Raji (cell line): ENCODE measurements around the gene CELF4.

Experiments
- POLR2A ChIP-seq: IDR thresholded peaks from 2 replicates; pipeline ENCODE4 v1.6.1; 2011; ENCODE audit warnings: low read depth, low read length, control low read depth; ENCODE audit not compliant: insufficient read depth

Gene CELF4

DNA sequence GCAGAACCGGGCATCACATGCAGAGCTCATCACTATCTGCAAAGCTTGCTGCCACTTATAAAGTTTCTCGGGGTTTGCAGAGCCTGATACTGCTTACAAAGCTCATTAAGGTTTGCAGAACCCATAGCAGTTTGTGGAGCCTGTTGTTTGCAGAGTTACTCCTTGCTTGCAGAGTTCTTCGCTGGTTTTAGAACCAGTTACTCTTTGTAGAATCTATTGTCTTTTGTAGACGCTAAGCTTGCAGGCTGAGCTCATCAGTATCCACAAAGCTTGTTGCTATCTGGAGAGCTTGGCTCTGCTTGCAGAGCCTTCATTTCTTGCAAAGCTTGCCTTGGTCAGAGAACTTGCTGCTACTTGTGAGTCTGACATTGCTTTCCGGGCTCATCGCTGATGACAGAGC is 106.9 kb downstream of the CELF4 start:
- TF ChIP-seq POLR2A, result no peak

DNA sequence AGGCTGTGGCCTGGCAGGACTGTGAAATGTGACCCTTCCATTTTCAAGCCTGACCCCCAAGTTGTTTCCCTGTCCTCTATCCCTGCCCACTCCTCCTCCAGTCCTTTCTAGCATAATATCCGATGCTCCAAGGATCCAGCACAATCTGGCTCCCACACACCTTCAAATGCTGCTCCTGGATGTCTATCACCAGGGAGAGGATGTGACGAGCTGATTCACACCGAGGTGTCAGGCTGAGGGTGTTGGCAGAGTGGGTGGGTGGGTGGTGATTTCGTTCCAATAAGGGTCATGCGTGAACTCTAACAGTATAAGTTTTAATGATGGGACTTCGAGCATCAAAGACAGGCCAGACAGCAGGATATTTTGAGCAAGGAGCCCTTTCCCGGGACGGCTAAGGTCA is 107.8 kb downstream of the CELF4 start:
- no peak for TF ChIP-seq POLR2A

DNA sequence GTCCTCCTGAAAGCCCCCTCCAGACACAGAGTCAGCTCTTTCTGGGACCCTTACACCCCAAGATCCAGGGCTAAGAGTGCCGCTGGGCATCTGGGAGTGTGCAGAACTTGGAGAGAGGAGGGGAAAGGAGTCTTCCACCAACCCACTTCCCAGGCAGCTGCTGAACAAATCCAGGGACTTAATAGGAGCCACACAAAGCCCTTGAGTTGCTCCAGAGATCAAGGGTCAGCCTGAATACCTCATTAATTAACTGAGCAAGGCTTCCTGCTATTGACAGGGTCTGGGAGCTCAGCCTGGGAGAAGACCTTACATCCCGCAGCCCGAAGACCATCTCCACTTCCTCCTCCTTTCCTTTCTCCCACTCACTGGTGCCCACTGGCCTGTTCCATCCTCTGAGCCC is 108.3 kb downstream of the CELF4 start:
- no peak for TF ChIP-seq POLR2A

DNA sequence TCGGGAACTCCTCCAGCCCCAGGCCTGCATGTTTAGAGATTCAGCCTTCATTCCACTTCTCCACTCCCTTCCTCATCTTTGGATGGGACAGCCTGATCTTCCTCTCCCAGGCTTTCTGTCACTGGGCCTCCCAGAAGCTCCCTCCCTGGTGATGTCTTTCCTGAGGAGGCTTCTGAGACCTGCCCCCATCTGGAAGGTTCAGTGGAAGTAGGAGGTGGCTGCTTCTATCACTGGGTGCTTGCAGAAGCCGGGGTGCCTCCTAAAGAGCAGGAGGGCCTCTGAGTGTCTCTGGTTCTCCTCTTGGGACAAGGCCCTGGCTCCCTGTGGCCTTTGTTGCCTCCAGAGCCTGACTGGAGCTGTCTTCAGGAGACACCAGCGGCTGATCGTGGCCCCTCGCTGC is 108.7 kb downstream of the CELF4 start:
- no peak for TF ChIP-seq POLR2A

DNA sequence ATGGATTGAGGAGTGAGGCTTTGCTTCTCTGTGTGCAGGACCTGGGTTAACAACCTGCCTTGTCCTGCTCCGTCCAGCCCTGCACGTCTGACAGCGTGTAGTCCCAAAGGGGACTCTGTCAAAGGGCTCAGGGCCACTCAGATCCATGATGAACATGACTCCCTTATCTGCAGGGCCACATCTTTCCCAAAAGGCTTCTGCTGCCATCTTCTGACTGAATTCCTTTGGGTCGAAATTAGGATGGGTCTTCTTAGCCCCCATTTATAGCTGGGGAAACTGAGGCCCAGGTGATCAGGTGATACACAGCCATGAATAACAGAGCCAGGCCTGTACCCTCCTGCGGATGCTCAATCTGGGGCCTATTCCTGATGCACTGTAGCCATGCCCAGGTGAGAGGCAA is 109.2 kb downstream of the CELF4 start:
- TF ChIP-seq POLR2A, result no peak

DNA sequence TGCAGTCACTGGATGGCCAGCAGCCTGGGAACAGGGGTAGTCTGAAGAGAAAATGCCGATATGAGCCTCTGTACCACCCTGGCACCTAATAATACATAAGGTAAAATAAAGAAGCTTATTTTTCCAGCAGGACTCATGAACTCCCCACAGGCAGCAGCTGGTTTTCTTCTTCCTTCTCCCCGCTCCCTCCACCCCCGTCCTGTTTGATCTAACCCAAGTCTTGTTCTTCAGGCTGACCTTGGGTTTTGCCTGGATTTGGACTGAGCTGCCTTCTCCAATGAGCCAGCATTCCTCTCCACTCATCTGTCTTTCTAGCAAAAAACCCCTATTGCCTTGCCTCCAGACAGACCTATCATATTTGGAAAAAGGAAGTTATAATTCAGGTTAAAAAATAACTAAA is 111.8 kb downstream of the CELF4 start:
- TF ChIP-seq POLR2A, result no peak

DNA sequence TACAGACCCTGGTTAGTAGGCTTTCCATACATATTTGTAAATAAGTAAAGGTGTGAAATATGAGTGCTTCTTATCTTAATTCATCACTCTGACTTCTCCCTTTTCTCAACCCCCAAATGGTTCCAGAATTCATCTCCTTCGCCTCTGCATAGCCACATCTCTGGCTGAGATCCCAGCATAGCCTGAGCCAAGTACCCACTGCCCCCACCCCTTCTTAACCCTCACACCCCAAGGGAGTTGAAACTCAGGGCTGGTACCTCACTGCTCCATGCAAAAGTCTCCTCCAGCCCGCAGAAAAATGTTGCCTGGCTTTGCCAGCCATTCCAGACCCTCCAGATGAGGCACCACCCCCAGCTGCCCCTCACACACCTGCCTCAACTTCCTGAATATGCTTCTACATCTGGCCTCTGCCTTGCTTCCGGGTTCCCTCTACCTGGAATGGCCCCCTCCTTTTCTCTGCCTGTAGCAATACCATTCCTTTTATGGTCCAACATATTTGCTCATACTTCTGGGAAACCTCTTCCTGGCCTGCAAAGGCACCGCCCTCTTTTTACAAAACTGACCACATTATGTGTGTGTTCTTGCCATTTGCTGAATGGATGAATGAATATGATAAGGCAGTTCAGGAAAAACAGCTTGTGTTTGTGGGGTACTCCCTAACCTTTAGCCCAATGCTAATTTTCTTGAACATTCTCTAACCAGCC is 112.8 kb downstream of the CELF4 start:
- no peak for TF ChIP-seq POLR2A

DNA sequence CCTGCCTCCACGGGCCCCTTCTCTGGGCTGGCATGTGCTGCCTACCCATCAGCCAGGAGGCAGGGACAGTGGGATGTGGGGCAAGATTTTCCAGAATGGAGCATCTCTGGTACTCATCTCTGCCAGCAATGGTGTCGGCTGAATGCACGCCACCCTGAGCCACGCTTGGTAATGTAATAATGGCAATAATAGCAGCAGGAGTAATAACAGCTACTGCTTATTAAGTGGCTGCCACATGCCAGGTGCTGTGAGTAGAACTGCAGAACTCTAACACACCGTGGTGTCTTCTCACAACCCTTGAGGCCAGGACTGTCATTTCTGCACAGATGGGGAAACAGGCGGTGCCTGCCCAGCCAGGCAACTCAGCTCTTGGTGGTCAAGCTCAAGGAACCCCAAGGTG is 113.6 kb downstream of the CELF4 start:
- no peak for TF ChIP-seq POLR2A

DNA sequence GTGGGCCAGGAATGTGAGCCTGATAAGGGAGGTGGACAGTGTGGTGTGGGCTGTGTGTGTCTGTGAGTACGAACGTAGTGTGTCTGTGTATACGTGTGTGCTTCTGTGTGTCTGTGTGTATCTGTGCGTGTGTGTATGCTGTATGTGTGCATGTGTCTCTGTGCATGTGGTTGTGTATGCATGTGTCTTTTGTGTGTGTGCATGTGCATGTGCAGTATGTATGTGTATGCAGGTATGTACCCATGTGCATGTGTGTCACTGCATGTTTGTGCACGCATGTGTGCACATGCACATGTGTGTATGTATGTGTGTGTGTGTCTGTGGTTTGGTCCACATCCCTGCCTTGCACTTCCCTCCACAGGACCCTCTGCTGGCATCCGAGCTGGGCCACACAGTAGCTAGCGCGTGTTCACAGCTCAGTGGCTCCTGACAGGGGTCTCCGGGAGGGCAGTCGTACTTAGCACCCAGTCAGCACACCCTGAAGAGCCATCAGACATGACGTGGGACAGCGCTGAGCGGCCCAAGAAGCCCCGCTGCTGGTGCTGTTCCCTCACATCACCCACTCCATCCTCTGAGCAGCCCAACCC is 114.3 kb downstream of the CELF4 start:
- no peak for TF ChIP-seq POLR2A

DNA sequence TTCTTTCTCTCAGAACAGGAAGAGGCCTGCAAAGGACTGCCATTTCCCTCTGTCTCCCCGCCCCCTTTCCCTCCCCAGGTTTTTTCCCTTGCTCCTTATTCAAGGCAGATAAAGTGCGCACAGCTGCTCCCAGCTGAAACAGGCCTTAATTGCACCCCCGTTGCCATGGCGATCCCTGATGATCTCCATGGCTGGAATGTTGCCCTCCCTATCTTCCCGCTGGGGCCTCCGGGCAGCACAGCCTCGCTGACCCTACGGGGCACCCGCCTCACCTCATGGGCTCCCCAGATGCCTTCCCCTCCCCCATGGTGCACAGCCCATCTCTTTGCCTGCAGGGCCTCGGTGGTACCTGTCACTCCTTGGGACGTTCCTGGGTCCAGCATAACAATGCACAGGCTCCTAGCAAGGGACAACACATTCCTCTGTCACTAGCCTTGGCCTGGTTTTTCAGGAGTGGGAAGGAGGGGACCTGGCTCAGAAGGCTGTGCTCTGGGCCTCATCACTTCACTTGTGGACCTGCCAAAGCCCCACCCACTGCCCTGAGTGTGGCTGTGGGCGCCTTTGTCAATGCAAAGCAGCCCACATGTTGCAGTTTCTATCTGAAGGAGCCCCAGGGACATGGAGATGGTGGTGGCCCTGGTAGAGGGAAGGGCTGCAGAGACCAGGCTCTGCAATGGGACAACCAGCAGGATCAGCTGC is 115.0 kb downstream of the CELF4 start:
- TF ChIP-seq POLR2A, result no peak

DNA sequence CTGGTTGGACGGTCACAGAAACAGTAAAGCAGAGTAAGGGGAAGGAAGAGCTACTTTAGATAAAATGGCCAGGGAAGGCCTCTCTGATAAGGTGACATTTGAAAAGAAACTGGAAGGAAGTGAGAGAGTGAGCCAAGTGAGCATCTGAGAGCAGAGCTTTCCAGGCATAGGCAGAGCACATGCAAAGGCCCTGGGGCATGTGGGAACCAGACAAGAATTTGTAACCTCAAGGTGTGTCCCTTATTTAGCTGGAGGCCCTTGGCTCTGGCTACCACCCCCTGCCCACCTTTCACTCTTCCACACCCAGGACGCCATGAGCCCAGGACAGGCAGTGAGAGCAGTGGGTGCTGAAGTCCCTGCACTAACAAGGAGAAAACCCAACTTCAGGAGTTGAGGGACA is 116.0 kb downstream of the CELF4 start:
- TF ChIP-seq POLR2A, result no peak

DNA sequence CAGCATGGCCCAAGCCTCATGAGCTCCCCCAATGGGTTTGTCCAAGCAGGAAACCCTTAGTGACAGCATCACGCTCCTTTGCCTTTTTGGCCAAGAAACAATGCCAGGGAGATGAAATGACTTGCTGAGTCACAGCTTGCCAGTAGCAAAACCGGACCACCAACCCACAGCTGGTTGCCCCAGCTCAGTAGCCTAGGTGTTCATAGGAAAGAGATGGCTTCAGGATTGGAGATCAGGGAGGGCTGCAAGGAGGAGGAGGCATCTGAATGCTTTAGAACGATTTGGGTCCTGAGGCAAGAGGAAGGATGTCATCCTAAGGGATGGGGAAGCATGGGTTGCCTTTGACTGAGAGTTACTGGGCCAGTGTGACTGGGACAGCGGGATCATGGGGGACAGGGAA is 116.7 kb downstream of the CELF4 start:
- no peak for TF ChIP-seq POLR2A

DNA sequence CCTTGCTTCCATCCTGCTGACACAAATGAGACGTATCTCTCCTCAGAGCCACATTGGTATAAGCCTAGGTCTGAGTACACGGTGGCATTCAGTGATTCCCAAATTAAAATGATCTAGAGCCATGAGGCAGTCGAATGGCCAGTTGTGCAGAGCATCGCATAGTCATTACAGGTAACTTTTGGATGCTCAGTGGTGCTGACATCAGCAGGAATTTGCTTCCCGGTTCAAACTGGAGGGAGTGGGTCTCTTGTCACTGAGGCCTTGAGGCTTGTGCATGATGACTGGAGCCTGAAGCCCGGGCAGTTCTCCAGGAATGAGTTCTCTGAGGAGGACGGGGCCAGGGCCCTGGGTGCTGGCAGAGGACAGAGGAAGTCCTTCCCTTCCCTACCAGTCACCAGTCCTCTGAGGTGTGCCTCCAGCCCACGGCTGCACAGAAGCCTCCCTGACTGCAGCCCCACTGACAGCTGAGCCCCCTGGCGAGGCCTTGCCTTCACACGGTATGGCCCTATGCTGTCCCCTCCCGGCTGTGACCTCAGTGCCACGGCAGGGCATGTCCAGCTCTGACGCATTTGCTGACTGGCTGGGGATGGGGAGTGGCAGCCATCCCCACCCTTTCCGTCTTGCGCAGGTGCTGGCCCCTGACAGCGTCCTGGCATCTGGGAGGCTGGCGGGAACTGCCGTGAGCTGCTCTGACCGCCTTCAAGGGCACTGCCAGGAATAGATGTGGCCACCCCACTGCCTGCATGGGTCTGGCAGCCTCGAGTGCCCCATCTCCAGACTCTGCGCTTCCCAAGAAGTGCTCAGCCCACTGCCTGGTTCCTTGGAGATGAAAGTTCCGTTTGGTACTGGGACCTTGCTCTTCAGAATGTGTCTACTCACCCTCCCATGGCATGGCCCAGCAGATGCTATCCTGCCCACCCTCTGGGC is 117.4 kb downstream of the CELF4 start:
- TF ChIP-seq POLR2A, result no peak

DNA sequence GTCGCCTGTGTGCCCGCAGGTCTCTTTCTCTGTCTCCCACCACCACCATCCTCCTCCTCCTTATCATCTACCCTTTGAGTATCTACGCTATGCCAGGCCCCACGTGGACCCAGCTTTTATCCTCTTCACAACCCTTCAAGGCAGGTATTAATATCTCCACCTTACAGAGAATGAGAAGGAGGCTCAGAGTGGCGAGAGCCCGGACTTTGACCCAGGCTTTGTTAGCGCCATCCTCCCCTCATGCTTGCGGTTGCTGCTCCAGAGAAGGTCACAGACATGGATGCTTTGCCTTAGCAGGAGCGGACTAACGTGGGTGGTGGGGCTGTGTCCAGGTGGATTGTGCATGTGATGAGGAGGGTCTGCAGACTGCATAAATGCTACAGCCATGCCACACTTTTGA is 119.8 kb downstream of the CELF4 start:
- no peak for TF ChIP-seq POLR2A

DNA sequence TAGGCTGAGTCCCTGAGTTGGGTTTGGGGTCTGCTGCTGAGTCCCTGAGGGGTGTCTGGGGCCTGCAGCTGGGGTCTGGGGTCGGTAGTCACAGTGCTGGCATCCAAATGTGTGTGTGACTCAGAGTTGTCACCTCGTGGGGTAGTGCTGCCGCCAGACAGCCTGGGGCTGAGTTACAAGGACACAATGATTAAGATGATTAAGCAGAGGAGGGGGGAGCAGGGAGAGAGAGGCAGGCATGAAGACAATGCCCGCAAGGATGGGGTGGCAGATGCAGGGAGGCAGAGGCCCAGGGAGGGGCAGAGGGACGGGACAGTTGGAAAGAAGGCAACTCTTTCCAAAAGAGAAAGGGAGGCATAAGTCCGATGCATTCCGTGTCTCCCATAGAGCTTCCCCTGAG is 120.2 kb downstream of the CELF4 start:
- TF ChIP-seq POLR2A, result no peak

DNA sequence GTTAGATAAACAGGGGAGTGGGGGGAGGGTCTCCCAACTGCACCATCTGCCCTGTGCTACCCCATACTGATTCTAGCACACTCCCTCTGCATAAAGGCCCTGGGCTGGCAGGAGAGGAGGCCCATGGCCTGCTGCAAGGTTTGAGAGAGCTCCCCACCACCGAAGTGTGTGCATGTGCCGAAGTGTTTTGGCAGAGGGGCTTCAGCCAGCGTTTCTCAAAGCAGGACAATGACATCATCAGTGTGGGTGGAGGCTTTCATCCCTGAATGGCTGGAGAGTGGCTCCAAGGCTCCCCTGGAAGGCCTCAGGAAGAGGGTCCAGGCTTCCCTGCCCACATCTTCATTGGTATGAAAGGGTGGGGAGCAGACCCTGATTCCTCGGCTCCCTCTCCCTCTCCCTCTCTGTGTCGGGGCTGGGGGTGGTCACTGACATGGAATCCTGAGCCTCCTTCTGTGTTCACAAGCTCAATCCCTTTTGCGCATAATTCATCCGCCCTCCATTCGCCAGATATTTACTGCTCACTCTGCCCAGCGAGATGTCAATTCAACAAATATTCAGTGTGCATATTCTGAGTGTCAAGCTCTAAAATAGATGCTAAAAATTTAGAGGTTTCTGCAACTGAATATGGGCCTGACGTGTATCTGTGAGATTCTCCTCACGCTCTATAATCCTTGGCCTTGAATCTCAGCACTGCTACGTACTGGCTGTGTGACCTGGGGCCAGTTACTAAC is 122.1 kb downstream of the CELF4 start:
- TF ChIP-seq POLR2A, result no peak
